ENCODE data around the gene MUC20. TPM values are rescaled to one million over a fixed set of nuclear protein-coding genes. Genes with fewer than 3 reads are reported as not detected.

MUC20 gene
- polyA plus RNA-seq, 1 donor from 2014 or later, result 3.0 TPM

DNA sequence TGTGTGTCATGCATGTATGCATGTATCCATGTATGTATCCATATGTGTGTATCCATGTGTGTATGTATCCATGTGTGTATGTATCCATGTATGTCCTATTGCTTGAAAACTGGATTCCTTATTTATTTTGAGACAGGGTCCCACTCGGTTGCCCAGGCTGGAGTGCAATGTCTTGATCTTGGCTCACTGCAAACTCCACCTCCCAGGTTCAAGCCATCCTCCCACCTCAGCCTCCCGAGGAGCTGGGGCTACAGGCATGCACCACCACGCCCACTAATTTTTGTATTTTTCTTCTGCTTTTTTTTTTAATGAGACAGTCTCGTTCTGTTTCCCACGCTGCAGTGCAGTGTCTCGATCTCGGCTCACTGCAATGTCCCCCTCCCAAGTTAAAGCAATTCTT, 34.1 kb downstream of the MUC20 start:
- H3K27ac ChIP-seq (ENCODE audit: low read length), result no peak overlapping the region
- H3K9me3 ChIP-seq (ENCODE audit: low read length), result no peaks in the 10 kb centered on the region
- H3K4me3 ChIP-seq (ENCODE audit: low read length), result no peak overlapping the region
- H3K4me2 ChIP-seq (ENCODE audit: low read length), result no peak overlapping the region
- H3K27me3 ChIP-seq (ENCODE audit: insufficient read depth, low read depth, low read length), result no peaks in the 10 kb centered on the region
- no peak overlapping the region for H2AFZ ChIP-seq (ENCODE audit: low read depth, low read length)
- H3F3A ChIP-seq (ENCODE audit: insufficient read depth, low read length, poor library complexity, severe bottlenecking), result no peaks in the 10 kb centered on the region
- H4K20me1 ChIP-seq (ENCODE audit: insufficient read depth), result no peaks in the 10 kb centered on the region
- TF ChIP-seq EZH2 (IDR thresholded peaks at IDR 0.05; ENCODE audit: borderline replicate concordance, insufficient read depth, low read length, poor library complexity, severe bottlenecking) (no peak), POLR2AphosphoS5 (IDR thresholded peaks at IDR 0.05) (no peak), TAF1 (IDR thresholded peaks at IDR 0.05; ENCODE audit: low read depth) (no peak), CTCF (IDR thresholded peaks at IDR 0.05; ENCODE audit: poor library complexity, severe bottlenecking) (no peak), EP300 (conservative IDR thresholded peaks at IDR 0.05; ENCODE audit: poor library complexity, severe bottlenecking) (no peak), SMC3 (conservative IDR thresholded peaks at IDR 0.05; ENCODE audit: poor library complexity) (no peak), RAD21 (conservative IDR thresholded peaks at IDR 0.05) (no peak), MXI1 (conservative IDR thresholded peaks at IDR 0.05; ENCODE audit: poor library complexity, severe bottlenecking) (no peak)
- TF ChIP-seq, protein P1, sequence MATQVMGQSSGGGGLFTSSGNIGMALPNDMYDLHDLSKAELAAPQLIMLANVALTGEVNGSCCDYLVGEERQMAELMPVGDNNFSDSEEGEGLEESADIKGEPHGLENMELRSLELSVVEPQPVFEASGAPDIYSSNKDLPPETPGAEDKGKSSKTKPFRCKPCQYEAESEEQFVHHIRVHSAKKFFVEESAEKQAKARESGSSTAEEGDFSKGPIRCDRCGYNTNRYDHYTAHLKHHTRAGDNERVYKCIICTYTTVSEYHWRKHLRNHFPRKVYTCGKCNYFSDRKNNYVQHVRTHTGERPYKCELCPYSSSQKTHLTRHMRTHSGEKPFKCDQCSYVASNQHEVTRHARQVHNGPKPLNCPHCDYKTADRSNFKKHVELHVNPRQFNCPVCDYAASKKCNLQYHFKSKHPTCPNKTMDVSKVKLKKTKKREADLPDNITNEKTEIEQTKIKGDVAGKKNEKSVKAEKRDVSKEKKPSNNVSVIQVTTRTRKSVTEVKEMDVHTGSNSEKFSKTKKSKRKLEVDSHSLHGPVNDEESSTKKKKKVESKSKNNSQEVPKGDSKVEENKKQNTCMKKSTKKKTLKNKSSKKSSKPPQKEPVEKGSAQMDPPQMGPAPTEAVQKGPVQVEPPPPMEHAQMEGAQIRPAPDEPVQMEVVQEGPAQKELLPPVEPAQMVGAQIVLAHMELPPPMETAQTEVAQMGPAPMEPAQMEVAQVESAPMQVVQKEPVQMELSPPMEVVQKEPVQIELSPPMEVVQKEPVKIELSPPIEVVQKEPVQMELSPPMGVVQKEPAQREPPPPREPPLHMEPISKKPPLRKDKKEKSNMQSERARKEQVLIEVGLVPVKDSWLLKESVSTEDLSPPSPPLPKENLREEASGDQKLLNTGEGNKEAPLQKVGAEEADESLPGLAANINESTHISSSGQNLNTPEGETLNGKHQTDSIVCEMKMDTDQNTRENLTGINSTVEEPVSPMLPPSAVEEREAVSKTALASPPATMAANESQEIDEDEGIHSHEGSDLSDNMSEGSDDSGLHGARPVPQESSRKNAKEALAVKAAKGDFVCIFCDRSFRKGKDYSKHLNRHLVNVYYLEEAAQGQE (IDR thresholded peaks at IDR 0.05; ENCODE audit: borderline replicate concordance), result no peak
- H3K9me2 ChIP-seq (ENCODE audit: insufficient read depth, low read length), result no peaks in the 10 kb centered on the region
- no peaks in the 10 kb centered on the region for H3K79me2 ChIP-seq (replicated peaks; ENCODE audit: insufficient read depth, low read length)
- H3K36me3 ChIP-seq (ENCODE audit: insufficient read depth, low read length), result no peaks in the 10 kb centered on the region
- H3K9ac ChIP-seq (ENCODE audit: low read length), result no peak overlapping the region

DNA sequence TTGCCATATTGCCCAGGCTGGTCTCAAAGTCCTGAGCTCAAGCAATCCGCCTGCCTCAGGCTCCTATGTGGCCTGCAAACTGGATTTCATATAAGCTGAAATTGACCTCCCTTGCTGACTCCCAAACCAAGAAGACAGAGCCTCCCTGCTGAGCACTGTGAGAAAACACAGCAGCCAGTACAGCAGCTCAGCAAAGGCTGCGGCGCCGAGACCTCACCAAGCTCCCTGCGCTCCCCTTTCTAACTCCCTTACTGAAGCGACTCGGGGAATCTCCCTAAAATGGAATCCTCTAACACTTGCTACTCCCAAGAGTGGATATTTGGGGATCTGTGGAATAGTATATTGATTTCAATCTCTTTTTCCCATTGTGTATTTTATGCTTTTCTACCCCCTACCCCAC, 34.6 kb downstream of the MUC20 start:
- H3K27ac ChIP-seq (ENCODE audit: low read length), result no peak overlapping the region
- H3K4me3 ChIP-seq (ENCODE audit: low read length), result no peak overlapping the region
- H3K4me2 ChIP-seq (ENCODE audit: low read length), result no peak overlapping the region
- no peaks in the 10 kb centered on the region for H3K36me3 ChIP-seq (ENCODE audit: insufficient read depth, low read length)
- H3K9ac ChIP-seq (ENCODE audit: low read length), result no peak overlapping the region
- H3K9me2 ChIP-seq (ENCODE audit: insufficient read depth, low read length), result no peaks in the 10 kb centered on the region
- no peaks in the 10 kb centered on the region for H3K79me2 ChIP-seq (replicated peaks; ENCODE audit: insufficient read depth, low read length)
- no peaks in the 10 kb centered on the region for H3K27me3 ChIP-seq (ENCODE audit: insufficient read depth, low read depth, low read length)
- no peaks in the 10 kb centered on the region for H4K20me1 ChIP-seq (ENCODE audit: insufficient read depth)
- TF ChIP-seq SMC3 (conservative IDR thresholded peaks at IDR 0.05; ENCODE audit: poor library complexity) (no peak), TAF1 (IDR thresholded peaks at IDR 0.05; ENCODE audit: low read depth) (no peak), RAD21 (conservative IDR thresholded peaks at IDR 0.05) (no peak), EP300 (conservative IDR thresholded peaks at IDR 0.05; ENCODE audit: poor library complexity, severe bottlenecking) (no peak), CTCF (IDR thresholded peaks at IDR 0.05; ENCODE audit: poor library complexity, severe bottlenecking) (no peak), POLR2AphosphoS5 (IDR thresholded peaks at IDR 0.05) (no peak), EZH2 (IDR thresholded peaks at IDR 0.05; ENCODE audit: borderline replicate concordance, insufficient read depth, low read length, poor library complexity, severe bottlenecking) (no peak)
- no peaks in the 10 kb centered on the region for H3K9me3 ChIP-seq (ENCODE audit: low read length)
- no peaks in the 10 kb centered on the region for H3F3A ChIP-seq (ENCODE audit: insufficient read depth, low read length, poor library complexity, severe bottlenecking)
- H2AFZ ChIP-seq (ENCODE audit: low read depth, low read length), result no peak overlapping the region
